ENCODE data around the gene TMEM198.

- no peak for TF ChIP-seq EZH2 (IDR thresholded peaks at IDR 0.05; ENCODE audit: insufficient read depth, poor library complexity, severe bottlenecking)
- TF ChIP-seq EZH2phosphoT487 (IDR thresholded peaks at IDR 0.05; ENCODE audit: insufficient read depth, low read depth), result no peak
Measured at GRCh38 chr2:219569635-219570034, 25.8 kb downstream of the TMEM198 start.

All from GM23248 (cell line).